IPS DF 6.9 (cell line): ENCODE measurements around the gene ZNRF2.
"Not testable (repeated sequence)": the region's sequence is repeated elsewhere in the genome, so short reads cannot be mapped to it uniquely, and the experiment has no call there.

Experiments
- DNase-seq: peaks from one replicate; pipeline ENCODE4 v3.0.0-alpha.2; 2013; ENCODE audit warnings: low read depth, low spot score
- H3K27ac ChIP-seq: one replicate; pipeline ENCODE4 v1.5.1; 2013; ENCODE audit warnings: low read length, control low read depth
- H3K27me3 ChIP-seq: 2 replicates; pipeline ENCODE4 v1.6.1; 2013; ENCODE audit warnings: mild to moderate bottlenecking, low read length; ENCODE audit not compliant: control insufficient read depth, insufficient read depth
- H3K36me3 ChIP-seq: 2 replicates; pipeline ENCODE4 v1.6.1; 2013; ENCODE audit warnings: low read length; ENCODE audit not compliant: control insufficient read depth, insufficient read depth
- H3K4me1 ChIP-seq: 2 replicates; pipeline ENCODE4 v1.6.1; 2013; ENCODE audit warnings: low read length; ENCODE audit not compliant: control insufficient read depth, insufficient read depth
- H3K4me3 ChIP-seq: 2 replicates; pipeline ENCODE4 v1.5.1; 2013; ENCODE audit warnings: mild to moderate bottlenecking, low read length
- H3K9me3 ChIP-seq: 2 replicates; pipeline ENCODE4 v1.6.1; 2013; ENCODE audit warnings: low read length, inconsistent platforms; ENCODE audit not compliant: control insufficient read depth, insufficient read depth
- WGBS: extraction: QIAGEN DNeasy Blood & Tissue Kit; methylation state at CpG from one replicate; pipeline ENCODE4 v1.1.7; 2013; ENCODE audit warnings: mixed read lengths, missing lambda C conversion rate; ENCODE audit not compliant: insufficient read length, insufficient coverage; 5-methylcytosine and 5-hydroxymethylcytosine counted together

The ZNRF2 gene

DNA sequence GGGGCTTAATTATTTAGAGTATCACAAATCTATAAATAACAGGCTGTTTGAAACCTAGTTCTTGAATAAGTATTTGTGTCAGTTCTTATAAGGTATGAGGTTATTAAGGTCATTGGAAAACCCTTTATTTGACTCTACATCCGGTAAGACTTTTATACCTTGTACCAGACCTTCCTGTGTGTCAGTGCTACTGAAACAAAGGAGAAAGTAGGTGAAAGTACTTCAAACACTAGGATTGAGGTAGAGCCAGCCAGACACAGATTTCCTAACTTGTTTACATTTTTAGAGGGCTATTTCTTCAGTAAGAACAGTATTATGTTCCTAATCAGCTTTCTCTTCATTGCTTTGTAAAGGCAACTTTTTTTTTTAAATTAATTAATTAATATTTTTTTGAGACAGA, 93.9 kb downstream of the ZNRF2 start:
- DNase-seq, result no peak
- no peak overlapping the region for H3K27ac ChIP-seq
- WGBS, result no CpG with 5 or more reads among the region's 1 CpG
- H3K36me3 ChIP-seq, result no peaks in the 10 kb centered on the region
- no peak overlapping the region for H3K4me3 ChIP-seq
- no peaks in the 10 kb centered on the region for H3K27me3 ChIP-seq
- no peaks in the 10 kb centered on the region for H3K4me1 ChIP-seq
- H3K9me3 ChIP-seq, result no peaks in the 10 kb centered on the region

DNA sequence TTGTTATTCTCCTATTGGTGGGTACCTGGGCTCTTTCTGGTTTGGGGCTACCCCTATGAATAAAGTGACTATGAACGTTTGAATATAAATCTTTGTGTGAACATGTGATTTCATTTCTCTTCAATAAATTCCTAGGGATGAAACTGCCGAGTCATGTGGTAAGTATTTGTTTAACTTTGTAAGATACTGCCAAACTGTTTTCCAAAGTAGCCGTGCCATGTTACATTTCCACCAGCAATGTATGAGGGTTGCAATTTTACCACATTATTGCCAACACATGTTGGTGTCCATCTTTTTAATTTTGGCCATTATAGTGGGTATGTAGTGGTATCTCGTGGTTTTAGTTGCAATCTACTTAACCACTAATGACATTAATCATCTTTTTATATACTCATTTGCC, 94.7 kb downstream of the ZNRF2 start:
- WGBS, result no CpG with 5 or more reads among the region's 4 CpGs

DNA sequence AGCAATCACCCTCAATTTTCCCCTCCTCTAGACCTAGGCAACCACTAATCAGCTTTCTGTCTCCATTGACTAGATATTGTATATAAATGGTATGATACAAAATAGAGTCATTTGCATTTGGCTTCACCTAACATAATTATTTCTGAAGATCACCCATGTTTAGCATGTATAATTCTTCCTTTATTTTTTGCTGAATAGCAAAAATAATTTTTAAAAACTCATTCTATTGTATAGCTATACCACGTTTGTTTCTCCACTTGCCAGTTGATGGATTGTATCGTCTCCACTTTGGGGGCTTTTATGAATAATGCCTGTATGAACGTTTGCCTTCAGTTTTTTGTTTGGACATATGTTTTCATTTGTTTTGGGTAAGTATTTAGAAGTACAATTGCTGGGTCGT, 95.3 kb downstream of the ZNRF2 start:
- H3K4me3 ChIP-seq, result no peak overlapping the region
- H3K4me1 ChIP-seq, result no peaks in the 10 kb centered on the region
- no peaks in the 10 kb centered on the region for H3K36me3 ChIP-seq
- H3K27ac ChIP-seq, result no peak overlapping the region
- no peak for DNase-seq
- WGBS, result no CpG with 5 or more reads among the region's 4 CpGs
- H3K27me3 ChIP-seq, result no peaks in the 10 kb centered on the region
- no peaks in the 10 kb centered on the region for H3K9me3 ChIP-seq

More for the DNA sequence above, 94.7 kb downstream of the ZNRF2 start:
- Histone ChIP-seq H3K9me3 (no peaks in the 10 kb centered on the region), H3K4me1 (no peaks in the 10 kb centered on the region), H3K27me3 (no peaks in the 10 kb centered on the region), H3K27ac (no peak overlapping the region), H3K4me3 (no peak overlapping the region), H3K36me3 (no peaks in the 10 kb centered on the region)
- DNase-seq, result no peak

DNA sequence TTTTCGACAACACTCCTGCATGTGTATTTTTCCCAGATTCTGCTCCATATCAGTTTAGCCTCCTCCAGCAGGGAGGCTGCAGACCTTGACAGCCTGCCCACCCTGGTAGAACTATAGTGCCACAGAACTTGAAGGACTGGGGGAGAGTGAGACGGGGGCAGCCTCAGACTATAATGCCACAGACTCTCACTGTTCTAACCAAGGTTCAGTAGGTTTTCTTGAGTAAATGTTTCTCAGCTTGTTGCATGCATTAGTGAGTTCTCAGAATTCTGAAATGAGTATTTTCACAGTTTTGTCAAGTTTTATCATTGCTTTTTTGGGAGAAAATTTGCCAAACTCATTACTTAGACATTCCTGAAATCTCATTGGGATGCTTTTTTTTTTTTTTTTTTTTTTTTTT, 95.9 kb downstream of the ZNRF2 start:
- no peaks in the 10 kb centered on the region for H3K27me3 ChIP-seq
- H3K36me3 ChIP-seq, result no peaks in the 10 kb centered on the region
- no peaks in the 10 kb centered on the region for H3K4me1 ChIP-seq
- no peak for DNase-seq
- WGBS, result no CpG with 5 or more reads among the region's 2 CpGs
- no peak overlapping the region for H3K27ac ChIP-seq
- H3K4me3 ChIP-seq, result no peak overlapping the region
- H3K9me3 ChIP-seq, result no peaks in the 10 kb centered on the region

DNA sequence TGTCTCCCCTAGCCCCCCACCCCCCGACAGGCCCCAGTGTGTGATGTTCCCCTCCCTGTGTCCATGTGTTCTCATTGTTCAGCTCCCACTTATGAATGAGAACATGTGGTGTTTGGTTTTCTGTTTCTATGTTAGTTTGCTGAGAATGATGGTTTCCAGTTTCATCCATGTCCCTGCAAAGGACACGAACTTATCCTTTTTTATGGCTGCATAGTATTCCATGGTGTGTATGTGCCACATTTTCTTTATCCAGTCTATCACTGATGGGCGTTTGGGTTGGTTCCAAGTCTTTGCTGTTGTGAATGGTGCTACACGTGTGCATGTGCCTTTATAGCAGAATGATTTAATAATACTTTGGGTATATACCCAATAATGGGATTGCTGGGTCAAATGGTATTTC, 96.4 kb downstream of the ZNRF2 start:
- H3K4me1 ChIP-seq, H3K27ac ChIP-seq, H3K27me3 ChIP-seq, H3K4me3 ChIP-seq, H3K36me3 ChIP-seq, DNase-seq, H3K9me3 ChIP-seq: not testable (repeated sequence)
- WGBS, result no CpG with 5 or more reads among the region's 4 CpGs

DNA sequence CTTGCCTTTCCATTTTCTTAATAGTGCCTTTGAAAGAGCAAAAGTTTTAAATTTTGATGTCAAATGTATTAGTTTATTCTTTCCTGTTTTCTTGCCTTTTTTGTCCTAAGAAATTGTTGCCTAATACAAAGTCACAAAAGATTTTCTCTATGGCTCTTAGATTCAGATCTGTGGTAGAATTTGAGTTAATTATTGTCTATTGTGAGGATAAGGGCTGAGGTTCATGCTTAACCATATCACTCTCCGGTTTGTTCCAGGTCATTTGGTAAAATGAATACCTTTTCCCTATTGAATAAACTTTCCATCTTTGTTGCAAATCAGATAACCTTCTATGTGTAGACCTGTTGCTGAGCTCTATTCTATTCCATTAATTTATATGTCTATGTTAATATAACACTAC, 98.2 kb downstream of the ZNRF2 start:
- Histone ChIP-seq H3K27me3 (no peaks in the 10 kb centered on the region), H3K36me3 (no peaks in the 10 kb centered on the region), H3K4me1 (no peaks in the 10 kb centered on the region), H3K27ac (no peak overlapping the region), H3K9me3 (no peaks in the 10 kb centered on the region), H3K4me3 (no peak overlapping the region)
- no peak for DNase-seq
- WGBS, result no CpG with 5 or more reads among the region's 1 CpG

DNA sequence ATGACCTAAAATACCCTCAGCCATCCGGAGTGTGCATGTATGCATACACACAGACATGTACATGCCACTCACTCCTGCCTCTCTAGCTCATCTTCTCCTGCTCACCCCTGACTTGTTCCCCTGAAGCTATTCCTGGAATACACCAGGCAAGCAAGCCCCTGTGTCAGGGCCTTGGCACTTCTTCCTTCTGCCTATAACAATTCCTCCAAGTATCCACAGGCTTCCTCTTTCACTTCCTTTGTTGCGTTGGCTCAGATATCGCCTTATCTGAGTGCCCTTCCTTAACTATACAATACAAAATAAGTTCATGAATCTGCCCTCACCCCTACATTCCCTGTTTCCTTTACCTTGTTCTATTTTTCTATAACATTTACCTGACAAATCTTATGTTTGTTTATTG, 105.4 kb downstream of the ZNRF2 start:
- Histone ChIP-seq H3K4me1 (no peaks in the 10 kb centered on the region), H3K36me3 (no peaks in the 10 kb centered on the region), H3K9me3 (no peaks in the 10 kb centered on the region), H3K4me3 (no peak overlapping the region), H3K27me3 (no peaks in the 10 kb centered on the region), H3K27ac (no peak overlapping the region)
- no peak for DNase-seq
- no CpG with 5 or more reads among the region's 3 CpGs for WGBS

DNA sequence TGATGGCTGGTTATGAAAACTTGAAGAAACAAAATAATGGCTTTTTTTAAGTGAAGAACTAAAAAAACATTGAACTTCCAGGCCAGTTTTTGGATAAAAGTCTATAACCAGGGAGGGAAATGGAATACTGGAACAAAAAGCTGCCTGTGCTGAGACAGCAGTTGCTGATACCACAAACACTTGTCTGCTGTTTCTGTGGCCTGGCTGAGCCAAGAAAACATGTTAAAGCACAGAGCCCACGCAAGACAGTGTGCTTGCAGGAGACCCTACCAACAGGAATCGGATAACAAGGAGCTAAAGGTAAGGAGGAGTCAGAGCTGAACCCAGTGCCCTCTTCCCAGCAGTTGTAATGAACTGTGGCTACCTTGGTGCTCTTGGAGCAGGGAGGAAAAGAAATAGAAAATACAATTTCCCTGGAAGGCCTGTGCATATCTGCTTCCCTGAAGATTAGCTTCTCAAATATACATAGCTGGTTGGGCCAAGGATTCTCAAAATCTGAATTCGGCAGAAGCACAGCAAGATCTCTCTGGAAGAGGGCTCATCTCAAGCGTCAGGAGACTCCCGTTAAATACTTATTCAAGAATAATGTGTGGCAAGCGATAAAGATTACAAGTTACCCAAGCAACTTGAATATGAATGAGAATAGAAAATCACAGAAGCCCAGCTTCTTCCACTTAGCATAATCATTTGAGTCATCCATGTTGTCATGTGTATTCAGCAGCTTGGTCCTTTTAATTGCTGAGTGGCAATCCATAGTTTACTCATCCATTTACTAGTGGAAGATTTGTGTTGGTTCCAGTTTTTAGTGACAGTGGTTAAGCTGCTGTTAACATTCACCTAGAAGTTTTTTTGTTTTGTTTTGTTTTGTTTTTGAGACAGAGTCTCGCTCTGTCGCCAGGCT, 106.6 kb downstream of the ZNRF2 start:
- Histone ChIP-seq H3K36me3 (no peaks in the 10 kb centered on the region), H3K9me3 (no peaks in the 10 kb centered on the region), H3K4me1 (0 out of 2 replicates have a peak, but pooled peaks cover 3% of the 10 kb centered on the region), H3K4me3 (no peak overlapping the region), H3K27ac (no peak overlapping the region), H3K27me3 (no peaks in the 10 kb centered on the region)
- DNase-seq, result no peak
- no CpG with 5 or more reads among the region's 8 CpGs for WGBS

DNA sequence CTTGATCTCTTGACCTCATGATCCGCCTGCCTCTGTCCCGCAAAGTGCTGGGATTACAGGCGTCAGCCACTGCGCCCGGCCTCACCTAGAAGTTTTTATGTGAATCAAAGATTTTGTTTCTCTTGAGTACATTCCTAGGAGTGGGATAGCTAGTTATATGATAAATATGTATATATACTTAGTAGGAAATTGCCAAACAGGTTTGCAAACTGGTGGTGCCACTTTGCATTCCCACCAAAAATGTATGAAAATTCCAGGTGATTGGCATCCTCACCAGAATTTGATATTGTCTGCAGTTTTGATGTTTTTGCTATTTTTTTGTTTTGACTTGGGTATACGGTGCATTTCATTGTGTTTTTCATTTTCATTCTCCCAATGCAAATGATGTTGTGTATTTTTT, 107.4 kb downstream of the ZNRF2 start:
- Histone ChIP-seq H3K4me1 (0 out of 2 replicates have a peak, but pooled peaks cover 3% of the 10 kb centered on the region), H3K9me3 (no peaks in the 10 kb centered on the region), H3K27ac (no peak overlapping the region), H3K4me3 (no peak overlapping the region), H3K36me3 (no peaks in the 10 kb centered on the region), H3K27me3 (no peaks in the 10 kb centered on the region)
- DNase-seq, result no peak
- no CpG with 5 or more reads among the region's 6 CpGs for WGBS

DNA sequence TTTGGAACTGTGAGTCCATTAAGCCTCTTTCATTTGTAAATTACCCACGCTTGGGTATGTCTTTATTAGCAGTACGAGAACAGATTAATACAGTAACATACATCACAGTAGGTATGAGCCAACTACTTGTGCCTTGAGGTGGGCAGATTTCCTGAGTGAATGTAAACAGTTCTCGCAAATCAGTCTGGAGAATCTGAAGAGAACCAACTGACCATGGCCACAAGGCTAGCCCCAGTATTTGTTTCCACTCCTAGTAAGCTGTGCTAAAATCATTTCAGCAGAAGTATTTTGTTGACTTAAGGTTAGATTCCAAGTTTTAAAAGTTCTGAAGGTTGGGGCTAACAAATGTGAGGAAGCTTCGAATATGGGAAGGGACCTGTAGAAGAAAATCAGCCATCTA, 111.3 kb downstream of the ZNRF2 start:
- Histone ChIP-seq H3K36me3 (no peaks in the 10 kb centered on the region), H3K27me3 (no peaks in the 10 kb centered on the region), H3K4me1 (0 out of 2 replicates have a peak, but pooled peaks cover 3% of the 10 kb centered on the region), H3K4me3 (no peak overlapping the region), H3K27ac (no peak overlapping the region), H3K9me3 (no peaks in the 10 kb centered on the region)
- WGBS, result no CpG with 5 or more reads among the region's 4 CpGs
- no peak for DNase-seq

DNA sequence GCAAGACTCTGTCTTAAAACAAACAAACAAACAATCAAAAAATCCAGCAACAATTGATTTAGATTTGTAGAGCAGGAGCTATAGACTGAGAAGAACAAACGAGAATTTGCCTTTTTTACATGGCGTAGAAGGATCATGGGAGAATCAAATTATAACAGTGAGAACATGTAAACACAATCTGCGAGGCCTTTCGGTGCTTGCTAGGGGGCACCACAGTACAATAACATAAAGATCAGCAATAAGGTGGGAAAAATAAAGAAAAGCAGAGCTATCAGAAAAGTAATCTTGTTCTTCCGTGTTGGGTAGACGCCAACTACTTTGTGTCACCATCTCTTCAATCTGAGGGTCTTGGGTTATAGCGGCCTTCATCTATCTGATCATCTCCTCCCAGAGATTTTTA, 112.0 kb downstream of the ZNRF2 start:
- no peak for DNase-seq
- Histone ChIP-seq H3K36me3 (no peaks in the 10 kb centered on the region), H3K4me3 (no peak overlapping the region), H3K27ac (no peak overlapping the region), H3K27me3 (no peaks in the 10 kb centered on the region), H3K9me3 (no peaks in the 10 kb centered on the region), H3K4me1 (0 out of 2 replicates have a peak, but pooled peaks cover 3% of the 10 kb centered on the region)
- no CpG with 5 or more reads among the region's 7 CpGs for WGBS
